Ishikawa (cell line): Measurements from ENCODE around the gene MRPL44.

ENCODE experiments used
- CEBPB ChIP-seq: IDR thresholded peaks from 2 replicates; pipeline ENCODE4 v1.6.1; 2012
- CREB1 ChIP-seq: IDR thresholded peaks from 2 replicates; pipeline ENCODE4 v1.6.1; 2012; ENCODE audit warnings: low read depth
- EGR1 ChIP-seq: IDR thresholded peaks from 2 replicates; pipeline ENCODE4 v1.6.1; 2012
- EP300 ChIP-seq: IDR thresholded peaks from 2 replicates; pipeline ENCODE4 v1.6.1; 2012; ENCODE audit warnings: borderline replicate concordance
- FOXM1 ChIP-seq: IDR thresholded peaks from 2 replicates; pipeline ENCODE4 v1.6.1; 2012; ENCODE audit warnings: low read depth, borderline replicate concordance
- NFIC ChIP-seq: IDR thresholded peaks from 2 replicates; pipeline ENCODE4 v1.6.1; 2012
- RAD21 ChIP-seq: IDR thresholded peaks from 2 replicates; pipeline ENCODE4 v1.6.1; 2012; ENCODE audit warnings: low read depth
- TAF1 ChIP-seq: IDR thresholded peaks from 2 replicates; pipeline ENCODE4 v1.6.1; 2012; ENCODE audit warnings: low read depth, mild to moderate bottlenecking
- TCF12 ChIP-seq: IDR thresholded peaks from 2 replicates; pipeline ENCODE4 v1.6.1; 2012; ENCODE audit warnings: low read depth
- TEAD4 ChIP-seq: IDR thresholded peaks from 2 replicates; pipeline ENCODE4 v1.6.1; 2012
- YY1 ChIP-seq: IDR thresholded peaks from 2 replicates; pipeline ENCODE4 v1.6.1; 2012; ENCODE audit warnings: low read depth
- ZBTB7A ChIP-seq: IDR thresholded peaks from 2 replicates; pipeline ENCODE4 v1.6.1; 2012; ENCODE audit warnings: low read depth
- TF ChIP-seq, protein P1 (sequence below): IDR thresholded peaks from 2 replicates; pipeline ENCODE4 v1.6.1; 2012; ENCODE audit warnings: low read depth, mild to moderate bottlenecking
- TF ChIP-seq, protein P2 (sequence below): IDR thresholded peaks from 2 replicates; pipeline ENCODE4 v1.6.1; 2012
- TF ChIP-seq, protein P3 (sequence below): IDR thresholded peaks from 2 replicates; pipeline ENCODE4 v1.6.1; 2012

MRPL44 gene

DNA sequence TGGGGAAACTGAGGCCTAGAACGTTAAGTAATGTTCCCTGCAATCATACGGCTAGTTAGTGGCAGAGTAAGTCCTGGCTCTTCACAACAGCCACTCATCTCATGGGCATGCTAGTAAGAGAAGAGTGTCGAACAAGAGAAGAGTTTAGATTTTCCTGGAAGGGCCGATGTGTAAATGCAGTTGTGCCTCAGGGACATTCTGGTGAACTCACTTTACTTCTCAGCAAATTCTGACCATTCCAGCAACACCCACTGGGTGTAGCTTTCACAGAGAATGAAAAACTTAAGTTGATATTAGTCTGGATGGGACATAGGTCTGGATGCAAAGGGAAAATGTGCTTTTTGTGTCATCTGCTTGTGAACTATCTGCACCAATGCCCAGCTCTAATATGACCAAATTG, 23.5 kb downstream of the MRPL44 start:
- TF ChIP-seq EGR1 (no peak), ZBTB7A (no peak), YY1 (no peak), NFIC (no peak), FOXM1 (no peak), EP300 (no peak), TCF12 (no peak), CEBPB (no peak), TEAD4 (no peak)
- TF ChIP-seq, protein P1, sequence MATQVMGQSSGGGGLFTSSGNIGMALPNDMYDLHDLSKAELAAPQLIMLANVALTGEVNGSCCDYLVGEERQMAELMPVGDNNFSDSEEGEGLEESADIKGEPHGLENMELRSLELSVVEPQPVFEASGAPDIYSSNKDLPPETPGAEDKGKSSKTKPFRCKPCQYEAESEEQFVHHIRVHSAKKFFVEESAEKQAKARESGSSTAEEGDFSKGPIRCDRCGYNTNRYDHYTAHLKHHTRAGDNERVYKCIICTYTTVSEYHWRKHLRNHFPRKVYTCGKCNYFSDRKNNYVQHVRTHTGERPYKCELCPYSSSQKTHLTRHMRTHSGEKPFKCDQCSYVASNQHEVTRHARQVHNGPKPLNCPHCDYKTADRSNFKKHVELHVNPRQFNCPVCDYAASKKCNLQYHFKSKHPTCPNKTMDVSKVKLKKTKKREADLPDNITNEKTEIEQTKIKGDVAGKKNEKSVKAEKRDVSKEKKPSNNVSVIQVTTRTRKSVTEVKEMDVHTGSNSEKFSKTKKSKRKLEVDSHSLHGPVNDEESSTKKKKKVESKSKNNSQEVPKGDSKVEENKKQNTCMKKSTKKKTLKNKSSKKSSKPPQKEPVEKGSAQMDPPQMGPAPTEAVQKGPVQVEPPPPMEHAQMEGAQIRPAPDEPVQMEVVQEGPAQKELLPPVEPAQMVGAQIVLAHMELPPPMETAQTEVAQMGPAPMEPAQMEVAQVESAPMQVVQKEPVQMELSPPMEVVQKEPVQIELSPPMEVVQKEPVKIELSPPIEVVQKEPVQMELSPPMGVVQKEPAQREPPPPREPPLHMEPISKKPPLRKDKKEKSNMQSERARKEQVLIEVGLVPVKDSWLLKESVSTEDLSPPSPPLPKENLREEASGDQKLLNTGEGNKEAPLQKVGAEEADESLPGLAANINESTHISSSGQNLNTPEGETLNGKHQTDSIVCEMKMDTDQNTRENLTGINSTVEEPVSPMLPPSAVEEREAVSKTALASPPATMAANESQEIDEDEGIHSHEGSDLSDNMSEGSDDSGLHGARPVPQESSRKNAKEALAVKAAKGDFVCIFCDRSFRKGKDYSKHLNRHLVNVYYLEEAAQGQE, result no peak
- TF ChIP-seq, protein P2, sequence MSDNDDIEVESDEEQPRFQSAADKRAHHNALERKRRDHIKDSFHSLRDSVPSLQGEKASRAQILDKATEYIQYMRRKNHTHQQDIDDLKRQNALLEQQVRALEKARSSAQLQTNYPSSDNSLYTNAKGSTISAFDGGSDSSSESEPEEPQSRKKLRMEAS, result no peak
- TF ChIP-seq, protein P3, sequence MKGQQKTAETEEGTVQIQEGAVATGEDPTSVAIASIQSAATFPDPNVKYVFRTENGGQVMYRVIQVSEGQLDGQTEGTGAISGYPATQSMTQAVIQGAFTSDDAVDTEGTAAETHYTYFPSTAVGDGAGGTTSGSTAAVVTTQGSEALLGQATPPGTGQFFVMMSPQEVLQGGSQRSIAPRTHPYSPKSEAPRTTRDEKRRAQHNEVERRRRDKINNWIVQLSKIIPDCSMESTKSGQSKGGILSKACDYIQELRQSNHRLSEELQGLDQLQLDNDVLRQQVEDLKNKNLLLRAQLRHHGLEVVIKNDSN, result no peak

DNA sequence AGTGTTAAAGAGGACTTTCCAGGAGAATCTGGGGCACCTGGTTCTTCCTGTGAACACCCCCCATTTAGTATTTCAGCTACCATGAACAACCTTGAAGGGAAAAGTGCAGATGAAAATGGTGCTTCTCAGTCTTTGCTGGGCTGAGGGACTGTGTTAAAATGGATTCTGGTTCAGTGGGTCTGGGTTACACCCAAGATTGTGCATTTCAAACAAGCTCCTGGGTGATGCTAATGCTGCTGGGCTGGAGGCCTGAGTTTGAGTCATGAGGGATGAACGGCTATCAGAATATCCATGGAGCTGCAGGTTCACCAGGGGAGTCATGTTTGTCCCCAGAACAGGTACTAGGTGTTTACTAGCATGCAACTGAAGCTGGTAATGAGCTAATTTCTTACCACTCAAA, 24.0 kb downstream of the MRPL44 start:
- TF ChIP-seq FOXM1, result no peak
- no peak for TF ChIP-seq ZBTB7A
- no peak for TF ChIP-seq TCF12
- no peak for TF ChIP-seq CREB1
- no peak for TF ChIP-seq TAF1
- TF ChIP-seq, protein P3, result no peak
- TF ChIP-seq, protein P1, result no peak
- no peak for TF ChIP-seq RAD21
- TF ChIP-seq TEAD4, result no peak
- no peak for TF ChIP-seq YY1
- TF ChIP-seq CEBPB, result no peak
- no peak for TF ChIP-seq NFIC
- no peak for TF ChIP-seq EP300

DNA sequence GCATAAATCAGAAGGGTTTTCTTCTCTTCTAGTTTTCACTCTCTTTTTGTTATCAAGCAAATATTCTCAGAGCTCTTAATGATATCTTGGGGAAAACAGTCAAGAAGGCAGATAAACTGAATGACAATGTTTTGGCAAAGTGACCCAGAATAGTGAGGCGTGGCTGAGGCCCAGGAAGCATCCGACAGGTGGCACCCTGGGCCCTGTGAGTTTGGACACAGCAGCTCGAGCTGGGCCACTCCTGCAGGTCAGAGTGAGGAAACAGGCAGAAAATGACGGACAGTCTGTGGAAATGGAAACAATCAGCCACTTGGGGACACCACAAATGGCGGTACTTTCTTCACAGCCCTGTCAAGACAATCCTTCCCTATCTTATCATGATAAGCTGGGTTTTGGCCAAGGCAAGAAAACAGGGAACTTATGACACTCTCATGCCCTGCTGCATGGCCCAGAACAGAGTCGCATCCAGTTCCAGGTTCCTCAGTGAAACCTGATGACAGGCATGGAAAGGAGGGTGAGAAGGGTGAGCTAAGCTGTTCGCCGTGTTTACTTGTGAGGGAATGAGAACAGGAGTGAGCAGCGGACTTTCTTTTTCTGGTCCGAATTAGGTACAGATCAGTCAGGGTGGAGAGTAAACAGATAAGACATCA, 32.1 kb downstream of the MRPL44 start:
- TF ChIP-seq NFIC (no peak), RAD21 (peak; percentile 16; the same call in 1 of the 2 replicates)
- TF ChIP-seq, protein P2, result no peak

DNA sequence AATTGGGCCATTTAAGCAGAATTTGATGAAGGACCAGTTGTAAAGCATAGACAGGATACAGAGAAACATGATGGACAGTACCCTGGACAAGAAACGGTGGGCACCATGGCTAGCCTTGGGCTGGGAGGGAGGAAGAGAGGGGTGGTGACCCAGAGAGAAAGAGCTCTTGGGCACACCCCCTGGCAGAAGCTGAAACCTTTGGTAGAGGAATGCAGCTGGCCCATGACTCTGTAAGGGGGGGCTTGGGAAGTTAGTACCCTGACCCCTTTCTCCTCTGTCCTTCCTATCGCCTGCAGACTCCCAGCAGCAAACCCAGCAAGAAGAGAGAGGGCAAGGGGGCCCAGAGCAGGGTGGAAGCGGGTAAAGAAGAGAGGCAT, 32.6 kb downstream of the MRPL44 start:
- TF ChIP-seq EP300 (no peak), FOXM1 (no peak), RAD21 (no peak), CEBPB (no peak), YY1 (no peak), TEAD4 (no peak), TCF12 (no peak)
- TF ChIP-seq, protein P3, result no peak

DNA sequence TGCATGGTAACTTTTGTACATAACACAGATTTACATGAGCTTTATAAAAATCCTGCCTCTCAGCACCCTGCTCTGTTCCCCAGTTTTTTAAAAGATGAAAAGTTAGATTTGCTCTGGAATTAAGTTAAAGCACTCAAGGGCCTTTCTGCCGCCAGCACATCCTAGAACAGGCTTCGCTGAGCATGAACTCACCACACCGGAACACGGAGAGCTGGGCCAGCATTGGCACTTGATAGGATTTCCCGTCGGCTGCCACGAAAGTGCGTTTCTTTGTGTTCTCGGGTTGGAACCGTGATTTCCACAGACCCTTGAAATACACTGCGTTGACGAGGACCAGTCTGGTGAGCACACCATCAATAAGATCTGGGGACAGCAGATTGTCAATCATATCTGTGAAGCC, 34.3 kb downstream of the MRPL44 start:
- TF ChIP-seq TAF1, result no peak
- no peak for TF ChIP-seq TEAD4
- TF ChIP-seq ZBTB7A, result no peak
- TF ChIP-seq EP300, result no peak
- TF ChIP-seq RAD21, result no peak
- TF ChIP-seq, protein P1, result no peak
- no peak for TF ChIP-seq NFIC
- TF ChIP-seq, protein P3, result no peak
- no peak for TF ChIP-seq FOXM1
- TF ChIP-seq YY1, result no peak
- no peak for TF ChIP-seq TCF12
- TF ChIP-seq CEBPB, result no peak
- no peak for TF ChIP-seq EGR1
- TF ChIP-seq, protein P2, result no peak
- no peak for TF ChIP-seq CREB1
